ENCODE data around the gene IGFBP7. TPM values are rescaled to one million over a fixed set of nuclear protein-coding genes. Genes with fewer than 3 reads are reported as not detected.
A peak's percentile ranks its signal among the peaks of the same experiment; 100 is the strongest.

Gene IGFBP7
- total and polyA plus RNA-seq, 4 donors = 60.5 to 216 (median 205) TPM

GRCh38 chr4:57097711-57098110 lies 12.5 kb downstream of the IGFBP7 start:
- H3K36me3 ChIP-seq (ENCODE audit: control insufficient read depth in 4 of 4, insufficient read depth in 3 of 4, low read depth in 1 of 4, low read length in 3 of 4) = no peaks in the 10 kb centered on the region
- WGBS = 67% methylated on average over 2 of the region's 2 CpGs
- no peak overlapping the region for H3K27ac ChIP-seq (ENCODE audit: low read depth in 1 of 2, low read length in 2 of 2)
- H3K9ac ChIP-seq (ENCODE audit: low read depth in 1 of 2, low read length in 2 of 2) = no peak overlapping the region
- no peak for TF ChIP-seq RAD21 (IDR thresholded peaks at IDR 0.05)
- TF ChIP-seq HNF4A (conservative IDR thresholded peaks at IDR 0.05) = no peak
- H3K4me1 ChIP-seq (ENCODE audit: control insufficient read depth in 4 of 4, insufficient read depth in 4 of 4, low read length in 3 of 4) = no peaks in the 10 kb centered on the region
- H3K27me3 ChIP-seq (ENCODE audit: control insufficient read depth in 4 of 4, insufficient read depth in 4 of 4, low read length in 3 of 4) = no peaks in the 10 kb centered on the region
- no peaks in the 10 kb centered on the region for H3K9me3 ChIP-seq (ENCODE audit: control insufficient read depth in 4 of 4, low read length in 3 of 4)
- DNase-seq (ENCODE audit: low spot score) = no peak
- H3K4me3 ChIP-seq (ENCODE audit: low read depth in 1 of 3, low read length in 3 of 3) = no peak overlapping the region

- Histone ChIP-seq H3K27ac (ENCODE audit: low read depth in 1 of 2, low read length in 2 of 2) (peak overlapping the region in 1 of 2 donors; percentile 30), H3K9ac (ENCODE audit: low read depth in 1 of 2, low read length in 2 of 2) (no peak overlapping the region), H3K4me1 (ENCODE audit: control insufficient read depth in 4 of 4, insufficient read depth in 4 of 4, low read length in 3 of 4) (no peaks in the 10 kb centered on the region), H3K4me3 (ENCODE audit: low read depth in 1 of 3, low read length in 3 of 3) (no peak overlapping the region), H3K9me3 (ENCODE audit: control insufficient read depth in 4 of 4, low read length in 3 of 4) (no peaks in the 10 kb centered on the region), H3K36me3 (ENCODE audit: control insufficient read depth in 4 of 4, insufficient read depth in 3 of 4, low read depth in 1 of 4, low read length in 3 of 4) (no peaks in the 10 kb centered on the region), H3K27me3 (ENCODE audit: control insufficient read depth in 4 of 4, insufficient read depth in 4 of 4, low read length in 3 of 4) (no peaks in the 10 kb centered on the region)
- no peak for TF ChIP-seq ZBTB33 (IDR thresholded peaks at IDR 0.05)
- no peak for TF ChIP-seq HNF4A (conservative IDR thresholded peaks at IDR 0.05)
- TF ChIP-seq MAX (IDR thresholded peaks at IDR 0.05) = no peak
- TF ChIP-seq FOXA2 (IDR thresholded peaks at IDR 0.05) = no peak
- WGBS = 61% methylated on average over 5 of the region's 5 CpGs
- no peak for DNase-seq (ENCODE audit: low spot score)
These were observed 14.2 kb downstream of the IGFBP7 start for GRCh38 chr4:57095956-57096355.

GRCh38 chr4:57095245-57095644 lies 14.9 kb downstream of the IGFBP7 start:
- Histone ChIP-seq H3K36me3 (ENCODE audit: control insufficient read depth in 4 of 4, insufficient read depth in 3 of 4, low read depth in 1 of 4, low read length in 3 of 4) (no peaks in the 10 kb centered on the region), H3K27me3 (ENCODE audit: control insufficient read depth in 4 of 4, insufficient read depth in 4 of 4, low read length in 3 of 4) (no peaks in the 10 kb centered on the region), H3K9ac (ENCODE audit: low read depth in 1 of 2, low read length in 2 of 2) (no peak overlapping the region), H3K27ac (ENCODE audit: low read depth in 1 of 2, low read length in 2 of 2) (no peak overlapping the region), H3K4me3 (ENCODE audit: low read depth in 1 of 3, low read length in 3 of 3) (no peak overlapping the region), H3K9me3 (ENCODE audit: control insufficient read depth in 4 of 4, low read length in 3 of 4) (no peaks in the 10 kb centered on the region), H3K4me1 (ENCODE audit: control insufficient read depth in 4 of 4, insufficient read depth in 4 of 4, low read length in 3 of 4) (no peaks in the 10 kb centered on the region)
- WGBS = 86% methylated on average over 2 of the region's 2 CpGs
- TF ChIP-seq GABPA (IDR thresholded peaks at IDR 0.05 in 1 of 2, conservative IDR thresholded peaks at IDR 0.05 in 1 of 2) (no peak), CTCF (IDR thresholded peaks at IDR 0.05; ENCODE audit: low read depth, low read length, missing input control) (no peak), SP1 (IDR thresholded peaks at IDR 0.05) (no peak), TAF1 (conservative IDR thresholded peaks at IDR 0.05) (no peak), ZBTB33 (IDR thresholded peaks at IDR 0.05) (no peak), FOXA2 (IDR thresholded peaks at IDR 0.05) (no peak), ATF3 (IDR thresholded peaks at IDR 0.05) (no peak), RAD21 (IDR thresholded peaks at IDR 0.05) (no peak), HNF4G (IDR thresholded peaks at IDR 0.05) (no peak)
- DNase-seq (ENCODE audit: low spot score) = no peak

All from liver (tissue), 9 donors.